ENCODE measurements around the gene MAPK11. TPM values are rescaled to one million over a fixed set of nuclear protein-coding genes. Genes with fewer than 3 reads are reported as not detected.

The MAPK11 gene
- total RNA-seq, 1 donor from 2014 or later = 16.7 TPM

Other genes with a start within 250 kb of the MAPK11 start
- not detected for gene TTLL8, start 212.1 kb downstream of the MAPK11 start, total RNA-seq
- gene MLC1, start 185.0 kb downstream of the MAPK11 start, total RNA-seq = 0.43 TPM
- gene MOV10L1, start 180.4 kb downstream of the MAPK11 start, total RNA-seq = 2.6 TPM
- 0.95 TPM for gene PANX2, start 99.6 kb downstream of the MAPK11 start, total RNA-seq
- 55.1 TPM for gene TRABD, start 84.5 kb downstream of the MAPK11 start, total RNA-seq
- 37.0 TPM for gene SELENOO, start 69.4 kb downstream of the MAPK11 start, total RNA-seq
- gene TUBGCP6, start 25.4 kb downstream of the MAPK11 start, total RNA-seq = 64.4 TPM
- 100 TPM for gene HDAC10, start 19.1 kb downstream of the MAPK11 start, total RNA-seq
- gene MAPK12, start 8.7 kb downstream of the MAPK11 start, total RNA-seq = 23.2 TPM
- gene PLXNB2, start 37.3 kb upstream of the MAPK11 start, total RNA-seq = 1,246 TPM
- 24.9 TPM for gene DENND6B, start 56.6 kb upstream of the MAPK11 start, total RNA-seq
- gene PPP6R2, start 72.9 kb upstream of the MAPK11 start, total RNA-seq = 75.5 TPM
- gene SBF1, start 204.7 kb upstream of the MAPK11 start, total RNA-seq = 95.8 TPM
- 5.1 TPM for gene ADM2, start 211.2 kb upstream of the MAPK11 start, total RNA-seq
- 1.6 TPM for gene MIOX, start 216.5 kb upstream of the MAPK11 start, total RNA-seq
- gene LMF2, start 237.3 kb upstream of the MAPK11 start, total RNA-seq = 89.1 TPM
- 35.2 TPM for gene NCAPH2, start 237.8 kb upstream of the MAPK11 start, total RNA-seq

Data from mucosa of gallbladder (tissue), 1 donor.